HG03139 (cell line): ENCODE data around the gene DGAT2.

Source experiments
- ATAC-seq: cut with Tn5 transposase; IDR thresholded peaks from one replicate; pipeline ENCODE4 v1.9.1; 2021; ENCODE audit not compliant: unreplicated experiment

Gene DGAT2

DNA sequence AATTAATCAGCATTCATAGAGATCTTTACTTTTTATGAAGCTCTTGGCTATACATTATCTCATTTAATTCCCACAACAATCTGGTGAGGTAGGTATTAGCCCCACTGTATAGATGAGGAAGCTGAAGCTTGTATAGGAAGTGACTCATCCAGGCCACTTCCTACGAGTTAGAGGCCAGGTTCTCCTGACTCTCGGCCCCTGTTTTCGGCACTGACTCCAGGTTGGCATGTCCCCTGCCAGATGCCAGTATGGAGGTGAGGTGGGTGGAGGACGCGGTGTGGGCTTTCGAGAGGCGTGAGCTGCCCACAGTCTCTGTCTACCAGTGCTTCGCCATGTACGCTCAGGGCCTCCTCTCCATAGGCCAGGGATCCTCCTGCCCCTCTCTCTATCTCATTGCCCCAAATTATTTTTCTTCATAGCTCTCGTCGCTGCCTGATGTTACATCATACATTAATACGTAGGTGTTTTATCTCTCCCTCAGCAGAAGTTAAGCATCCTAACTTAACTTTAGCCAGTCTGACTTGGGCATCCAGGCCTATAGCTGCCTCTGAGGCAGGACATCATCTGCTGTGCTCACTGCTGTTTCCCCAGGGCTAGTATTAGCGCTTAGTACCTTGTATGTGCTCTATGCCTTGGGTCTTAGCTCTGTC, 9.0 kb downstream of the DGAT2 start:
- no peak for ATAC-seq

DNA sequence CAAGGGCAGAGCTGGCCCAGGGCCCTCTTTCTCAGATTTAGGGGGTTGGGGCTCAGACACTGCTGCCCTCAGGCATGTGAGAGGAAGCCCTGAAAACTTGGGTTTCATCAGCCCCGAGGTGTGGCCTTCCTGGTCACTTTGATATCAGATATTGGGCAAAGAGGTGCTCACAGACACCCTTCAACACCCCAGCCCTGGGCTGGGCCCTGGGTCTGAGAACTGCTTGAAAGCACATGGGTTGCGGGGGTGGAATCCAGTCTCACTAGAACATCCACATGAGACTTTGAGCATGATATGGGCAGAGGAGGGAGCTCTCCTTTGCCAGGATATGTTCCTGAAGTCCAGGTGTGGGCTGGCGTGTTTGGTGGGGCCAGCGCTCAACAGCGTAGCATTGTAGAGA, 10.4 kb downstream of the DGAT2 start:
- no peak for ATAC-seq

DNA sequence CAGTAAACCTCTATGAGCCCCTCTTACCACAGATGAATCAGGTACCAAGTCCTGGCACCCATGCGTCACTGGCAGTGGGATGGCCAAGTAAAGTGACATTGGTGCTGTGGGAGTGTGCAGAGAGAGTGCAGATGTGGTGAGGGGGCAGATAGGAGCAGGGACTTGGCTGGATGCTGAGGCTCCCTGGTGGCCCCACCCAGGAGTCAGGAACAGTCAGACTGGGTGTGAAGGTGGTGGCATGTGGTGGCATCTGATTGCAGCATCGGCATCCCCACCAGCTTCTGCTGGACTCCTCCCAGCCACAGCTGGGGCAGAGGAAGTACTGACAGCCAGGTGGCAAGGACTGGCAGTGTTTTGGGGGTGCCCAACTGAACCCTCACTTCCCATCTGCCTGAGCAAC, 11.4 kb downstream of the DGAT2 start:
- no peak for ATAC-seq

DNA sequence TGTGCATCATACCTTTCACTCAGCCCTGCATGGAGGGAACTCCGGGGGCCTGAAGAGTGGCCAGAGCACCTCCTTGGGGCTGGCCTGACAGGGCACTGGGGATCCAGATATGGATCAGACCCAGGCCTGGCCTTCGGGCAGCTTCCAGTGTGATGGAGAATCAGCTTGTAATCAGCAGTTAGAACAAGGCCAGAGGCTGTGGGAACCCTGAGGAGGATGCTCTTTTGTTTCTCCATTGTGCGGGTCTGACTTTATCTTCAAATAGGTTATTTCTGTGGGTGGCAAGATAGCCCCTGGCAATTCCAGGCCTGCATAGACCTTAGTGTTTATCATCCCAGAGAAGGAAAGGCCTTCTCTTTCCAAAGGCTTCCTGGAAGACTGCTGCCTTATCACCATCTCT, 12.3 kb downstream of the DGAT2 start:
- ATAC-seq = no peak

- ATAC-seq = no peak
These were observed 12.7 kb downstream of the DGAT2 start for GRCh38 chr11:75781296-75781695.

DNA sequence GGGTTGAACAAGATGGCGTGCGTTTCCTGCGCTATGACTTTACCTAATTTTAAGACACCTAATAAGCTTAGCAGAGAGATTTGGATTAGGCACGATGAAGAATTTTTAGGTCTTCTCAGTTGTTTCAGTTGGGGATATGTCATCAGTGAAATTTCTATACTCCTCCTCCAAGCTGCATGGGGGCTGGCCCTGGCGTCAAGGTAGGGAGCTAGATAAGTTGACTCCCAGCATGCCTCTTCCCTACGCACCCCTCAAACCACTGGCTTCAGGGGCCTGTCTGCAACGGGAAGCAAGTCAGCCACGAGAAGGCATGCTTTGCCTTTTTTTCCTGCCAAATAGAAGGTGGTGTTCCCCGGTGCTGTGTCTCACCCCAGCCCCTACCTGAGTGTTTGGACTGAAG, 13.3 kb downstream of the DGAT2 start:
- no peak for ATAC-seq

DNA sequence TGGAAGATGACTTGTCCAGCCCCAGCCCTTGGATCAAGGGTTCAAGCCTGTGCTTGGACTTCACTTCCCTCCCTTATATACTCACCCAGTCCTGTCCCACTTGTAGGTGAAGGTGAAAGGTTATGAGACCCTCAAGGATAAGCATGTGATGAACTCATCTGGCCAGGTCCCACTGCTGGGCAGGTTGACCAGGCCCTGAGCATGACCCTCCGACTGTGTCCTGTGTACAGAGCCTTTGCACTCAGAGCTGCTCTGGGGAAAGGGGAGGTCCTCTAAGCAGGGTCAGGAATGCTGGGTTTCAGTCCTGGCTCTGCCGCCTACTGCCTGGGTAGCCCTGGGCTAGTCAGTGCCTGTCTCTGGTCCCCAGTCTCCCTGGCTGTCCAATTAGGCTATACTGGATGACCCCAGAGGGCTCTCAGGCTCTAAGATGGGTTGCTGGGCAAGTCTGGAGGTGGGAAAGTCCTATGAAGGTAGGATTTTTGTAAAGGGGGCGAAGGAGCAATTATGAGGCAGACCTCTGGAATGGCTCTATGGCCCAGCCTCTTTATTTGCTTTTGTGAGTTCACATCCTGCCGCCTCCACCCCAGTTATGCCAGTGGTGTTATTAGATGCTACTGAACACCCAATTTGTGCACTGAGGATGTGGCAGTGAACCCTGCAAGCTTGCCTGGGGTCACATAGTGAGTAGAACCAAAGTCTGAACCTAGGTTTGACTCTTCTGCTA, 14.1 kb downstream of the DGAT2 start:
- ATAC-seq = no peak

GRCh38 chr11:75783416-75784084, 15.0 kb downstream of the DGAT2 start:
- no peak for ATAC-seq

- no peak for ATAC-seq
These were observed 15.5 kb downstream of the DGAT2 start for GRCh38 chr11:75784085-75784478.

DNA sequence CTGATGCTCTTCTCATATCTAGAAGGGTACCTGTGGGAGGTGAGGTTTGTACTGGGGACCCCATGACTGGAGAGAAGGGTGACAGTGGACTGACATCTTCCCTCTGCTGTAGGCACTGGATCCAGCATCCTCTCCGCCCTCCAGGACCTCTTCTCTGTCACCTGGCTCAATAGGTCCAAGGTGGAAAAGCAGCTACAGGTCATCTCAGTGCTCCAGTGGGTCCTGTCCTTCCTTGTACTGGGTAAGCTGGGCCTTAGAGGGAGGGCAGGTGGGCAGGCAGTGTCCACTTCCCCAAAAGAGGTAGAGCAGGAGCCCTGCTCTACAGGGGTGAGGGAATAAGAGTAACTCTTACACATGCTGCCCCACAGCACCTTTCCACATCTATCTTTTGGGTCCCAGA, 15.9 kb downstream of the DGAT2 start:
- no peak for ATAC-seq

DNA sequence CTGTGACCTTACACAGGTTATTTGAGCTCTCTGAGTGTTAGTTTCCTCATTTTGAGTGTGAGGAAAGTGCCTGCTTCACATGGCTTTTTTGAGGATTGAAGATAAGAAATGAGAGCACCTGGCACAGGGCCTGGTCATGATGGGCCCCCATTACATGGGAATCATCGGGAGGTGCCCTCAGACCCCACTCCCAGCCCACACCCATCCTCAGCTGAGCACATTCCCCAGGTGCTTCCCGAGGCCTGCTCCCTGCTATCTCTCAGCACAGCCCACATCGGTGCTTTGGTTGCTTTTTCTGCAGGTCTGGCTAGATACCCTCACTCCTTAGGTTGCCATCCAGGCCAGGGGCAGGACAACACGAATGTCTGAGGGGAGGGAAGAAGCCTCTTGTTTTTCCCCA, 16.6 kb downstream of the DGAT2 start:
- ATAC-seq = no peak

- ATAC-seq = no peak
These were observed 17.6 kb downstream of the DGAT2 start for GRCh38 chr11:75786101-75786736.

GRCh38 chr11:75789521-75789920, 20.9 kb downstream of the DGAT2 start:
- no peak for ATAC-seq

DNA sequence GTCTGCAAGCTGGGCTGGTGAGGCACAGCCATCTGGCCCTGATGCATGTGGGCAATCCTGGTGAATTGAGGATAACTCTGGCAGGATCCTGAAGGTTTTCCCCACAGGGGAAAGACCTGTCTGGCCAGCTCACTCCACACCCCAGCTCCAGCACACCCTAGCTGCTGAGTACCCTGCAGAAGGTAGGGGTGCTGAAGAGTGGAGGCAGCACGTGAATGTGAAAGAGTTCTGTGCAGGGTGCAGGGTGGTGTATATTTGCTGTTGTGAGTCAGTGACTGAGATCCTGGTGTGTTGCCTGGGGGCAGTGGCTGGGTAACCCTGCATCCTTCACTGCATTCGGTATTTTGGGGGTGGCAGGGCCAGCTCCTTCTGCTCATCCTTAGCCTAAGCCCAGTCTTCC, 22.4 kb downstream of the DGAT2 start:
- no peak for ATAC-seq

DNA sequence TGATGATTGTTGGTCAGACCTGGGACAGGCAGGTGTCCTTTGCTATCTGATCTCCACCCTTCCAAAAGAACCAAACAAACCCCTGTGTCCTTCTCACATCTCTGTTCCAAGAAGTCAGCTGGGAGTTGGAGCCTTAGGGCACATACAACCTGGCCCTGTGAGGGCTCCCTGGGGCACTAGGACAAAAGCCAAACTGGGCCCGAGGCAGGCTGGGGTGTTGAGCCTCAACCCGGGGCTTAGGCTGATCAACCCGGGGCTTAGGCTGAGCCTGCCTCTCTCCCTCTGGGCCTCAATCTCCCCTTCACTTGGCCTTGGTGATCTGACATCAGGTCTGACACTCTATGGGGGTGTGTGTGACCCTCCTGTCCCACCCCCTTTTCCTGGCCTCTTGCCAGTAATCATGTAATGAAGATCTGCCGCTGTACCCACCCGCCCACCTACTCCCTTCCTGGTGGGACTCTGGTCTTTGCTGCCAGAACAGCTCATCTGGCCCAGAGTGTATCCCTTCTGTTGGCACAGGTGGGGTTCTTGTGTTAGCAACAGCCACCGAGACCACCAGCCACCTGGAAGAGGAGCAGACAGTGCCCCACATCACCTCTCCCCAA, 23.7 kb downstream of the DGAT2 start:
- no peak for ATAC-seq

- no peak for ATAC-seq
These were observed 24.6 kb downstream of the DGAT2 start for GRCh38 chr11:75792997-75793800.

GRCh38 chr11:75793966-75794365, 25.4 kb downstream of the DGAT2 start:
- no peak for ATAC-seq

- no peak for ATAC-seq
These were observed 26.9 kb downstream of the DGAT2 start for GRCh38 chr11:75795276-75796090.

DNA sequence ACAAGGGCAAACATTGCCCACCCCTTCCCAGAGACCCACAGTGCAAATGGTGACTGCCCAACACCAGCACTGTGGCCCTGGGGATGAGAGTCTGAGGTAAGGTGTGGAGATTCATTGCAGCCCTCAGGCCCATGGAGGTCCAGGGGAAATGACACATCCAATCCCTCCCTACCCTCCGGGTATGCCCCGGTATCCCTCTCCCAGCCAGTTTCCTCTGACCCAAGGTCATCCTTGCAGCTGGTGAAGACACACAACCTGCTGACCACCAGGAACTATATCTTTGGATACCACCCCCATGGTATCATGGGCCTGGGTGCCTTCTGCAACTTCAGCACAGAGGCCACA, 27.5 kb downstream of the DGAT2 start:
- no peak for ATAC-seq

GRCh38 chr11:75797116-75797515, 28.5 kb downstream of the DGAT2 start:
- no peak for ATAC-seq
